Measurements from ENCODE around the gene TECR. TPM values are rescaled to one million over a fixed set of nuclear protein-coding genes. Genes with fewer than 3 reads are reported as not detected.
"Not testable (repeated sequence)": the region's sequence is repeated elsewhere in the genome, so short reads cannot be mapped to it uniquely, and the experiment has no call there.

Gene TECR
- total RNA-seq, 1 donor from 2014 or later = 127 TPM

DNA sequence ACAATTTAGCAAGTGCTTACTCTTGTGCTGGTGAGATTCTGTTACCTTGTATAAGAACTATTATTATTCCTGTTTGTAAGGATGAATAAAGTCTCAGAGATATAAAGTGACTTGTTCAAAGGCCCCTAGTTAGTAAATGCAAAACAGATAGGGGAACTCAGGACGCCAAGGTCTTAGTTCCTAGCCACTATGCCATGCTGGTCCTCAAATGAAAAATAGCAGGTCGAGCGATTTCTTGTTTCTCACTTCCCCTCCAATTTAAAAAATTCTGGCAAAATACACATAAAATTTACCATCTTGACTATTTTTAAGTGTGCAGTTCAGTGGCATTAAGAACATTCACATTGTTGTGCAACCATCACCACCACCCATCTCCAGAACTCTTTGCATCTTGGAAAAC lies 1.1 kb downstream of the TECR start:
- intact Hi-C loops (cut with micrococcal nuclease) = no loop called here

DNA sequence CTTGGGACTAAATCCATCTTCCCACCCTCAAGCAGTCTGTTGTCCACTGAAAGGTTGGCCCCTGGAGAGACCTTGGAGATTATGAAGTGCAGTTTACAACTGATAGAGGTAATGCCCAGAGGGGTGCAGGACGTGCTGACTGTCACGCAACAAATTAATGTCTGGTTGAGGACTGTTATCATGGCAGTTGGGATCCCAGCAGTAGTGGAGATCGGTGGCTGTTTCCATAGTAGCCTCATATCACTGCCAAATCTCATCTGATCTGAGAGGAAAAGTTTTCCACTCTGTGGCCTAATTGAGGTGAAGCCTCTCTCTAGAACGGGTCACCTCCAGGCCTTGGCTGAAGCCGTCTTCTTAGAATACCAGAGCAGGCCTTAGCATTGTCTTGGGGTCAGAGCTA lies 4.1 kb downstream of the TECR start:
- intact Hi-C loops (cut with micrococcal nuclease) = no loop called here

DNA sequence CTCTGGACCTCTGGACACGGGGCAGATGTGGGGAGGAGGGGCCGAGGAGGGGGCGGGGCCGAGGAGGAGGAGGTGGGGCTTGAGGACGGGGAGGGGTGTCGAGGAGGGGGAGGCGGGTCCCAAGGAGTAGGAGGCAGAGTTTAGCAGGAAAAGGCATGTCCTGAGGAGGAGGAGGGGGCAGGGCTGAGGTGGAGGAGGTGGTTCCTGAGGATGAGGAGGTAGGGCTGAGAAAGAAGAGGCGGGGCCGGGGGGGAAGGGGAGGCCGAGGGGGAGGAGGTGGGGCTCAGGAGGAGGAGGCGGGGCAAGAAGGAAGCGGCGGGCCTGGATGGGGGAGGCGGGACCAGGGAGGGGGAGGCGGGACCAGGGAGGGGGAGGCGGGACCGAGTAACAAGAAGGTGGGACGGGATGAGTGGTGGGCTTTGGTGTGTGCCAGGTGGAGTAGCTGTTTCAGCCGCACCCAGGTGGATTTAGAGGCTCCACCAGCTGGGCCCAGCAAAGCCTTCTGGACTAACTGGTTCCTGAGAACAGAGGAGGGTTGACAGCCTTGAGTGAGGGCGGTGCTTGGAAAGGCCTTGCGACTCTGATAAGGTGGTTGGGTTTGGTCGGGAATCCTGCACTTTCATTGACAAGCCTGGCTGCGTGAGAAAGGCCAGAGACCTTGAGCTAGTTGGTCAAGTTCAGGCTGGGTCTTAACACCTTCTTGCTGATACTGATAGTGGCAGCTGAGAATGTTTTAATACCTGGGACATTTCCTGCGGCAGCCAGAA lies 7.7 kb downstream of the TECR start:
- intact Hi-C loops (cut with micrococcal nuclease) = no loop called here

DNA sequence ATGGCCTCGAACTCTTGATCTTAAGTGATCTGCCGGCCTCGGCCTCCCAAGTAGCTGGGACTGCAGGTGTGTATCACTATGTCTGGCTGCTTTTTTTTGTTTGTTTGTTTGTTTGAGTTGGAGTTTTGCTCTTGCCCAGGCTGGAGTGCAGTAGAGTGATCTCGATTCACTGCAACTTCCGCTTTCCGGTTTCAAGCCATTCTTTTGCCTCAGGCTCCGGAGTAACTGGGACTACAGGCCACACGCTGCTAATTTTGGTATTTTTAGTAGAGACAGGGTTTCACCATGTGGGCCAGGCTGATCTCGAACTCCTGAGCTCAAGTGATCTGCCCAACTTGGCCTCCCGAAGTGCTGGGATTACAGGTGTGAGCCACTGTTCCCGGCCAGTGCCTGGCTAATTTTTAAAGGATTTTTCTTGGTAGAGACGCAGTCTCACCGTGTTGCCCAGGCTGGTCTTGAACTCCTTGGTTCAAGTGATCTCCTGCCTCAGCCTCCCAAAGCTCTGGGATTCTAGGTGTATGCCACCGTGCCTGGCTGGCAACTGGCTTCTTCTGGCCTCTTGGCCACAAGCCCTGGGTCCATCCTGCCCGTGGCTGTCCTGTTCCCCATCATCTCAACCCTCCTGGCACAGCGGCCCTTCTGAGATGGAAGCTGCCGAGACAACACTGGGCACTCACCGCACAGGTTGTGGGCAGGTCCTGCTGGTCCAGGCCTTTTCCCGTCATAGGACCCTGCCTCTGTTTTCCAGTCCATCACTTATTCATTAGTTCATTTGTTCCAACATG lies 11.5 kb downstream of the TECR start:
- intact Hi-C loops (cut with micrococcal nuclease) = no loop called here

DNA sequence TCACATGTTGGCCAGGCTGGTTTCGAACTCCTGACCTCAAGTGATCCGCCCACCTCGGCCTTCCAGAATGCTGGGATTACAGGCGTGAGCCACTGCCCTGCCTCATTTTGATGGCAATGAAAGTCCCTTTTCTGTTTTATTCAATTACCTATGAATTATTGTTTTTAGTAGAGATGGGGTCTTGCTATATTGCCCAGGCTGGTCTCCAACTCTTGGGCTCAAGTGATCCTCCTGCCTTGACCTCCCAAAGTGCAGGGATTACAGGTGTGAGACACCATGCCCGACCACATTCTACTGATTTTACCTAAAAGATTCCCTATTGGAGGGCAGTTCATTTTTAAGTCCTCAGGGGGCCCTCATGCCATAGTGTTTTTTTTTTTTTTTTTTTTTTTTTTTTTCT lies 12.6 kb downstream of the TECR start:
- intact Hi-C loops (cut with micrococcal nuclease) = not testable (repeated sequence)

DNA sequence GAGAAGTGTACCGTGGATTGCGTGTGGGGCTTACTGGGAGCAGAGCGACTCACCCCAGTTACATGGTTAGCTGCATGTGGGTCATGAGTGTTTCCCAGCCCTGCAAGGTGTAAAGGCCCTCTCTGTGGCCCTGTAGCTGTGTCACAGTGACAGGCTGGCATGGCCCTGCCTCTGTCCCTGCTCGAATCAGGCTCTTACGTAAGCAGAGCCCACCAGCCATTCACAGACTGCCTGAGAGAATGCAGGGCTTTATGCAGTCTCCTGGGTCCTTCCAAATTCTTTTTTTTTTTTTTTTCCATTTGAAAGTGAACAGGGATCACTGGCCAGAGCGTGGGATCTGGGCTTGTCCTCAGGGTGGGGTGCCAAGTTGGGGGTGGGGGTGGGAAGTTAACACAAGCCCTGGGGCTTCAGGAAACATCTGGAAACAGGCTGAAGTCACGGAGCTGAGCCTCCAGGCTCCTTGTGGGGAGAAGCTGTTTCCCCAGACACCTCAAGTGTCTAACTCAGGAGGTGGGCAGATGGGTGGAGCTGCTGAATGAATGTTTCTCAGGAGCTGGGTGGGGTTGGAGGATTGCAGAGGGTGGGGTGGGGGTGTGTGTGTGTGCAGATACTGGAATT lies 13.4 kb downstream of the TECR start:
- intact Hi-C loops (cut with micrococcal nuclease) = no loop called here

DNA sequence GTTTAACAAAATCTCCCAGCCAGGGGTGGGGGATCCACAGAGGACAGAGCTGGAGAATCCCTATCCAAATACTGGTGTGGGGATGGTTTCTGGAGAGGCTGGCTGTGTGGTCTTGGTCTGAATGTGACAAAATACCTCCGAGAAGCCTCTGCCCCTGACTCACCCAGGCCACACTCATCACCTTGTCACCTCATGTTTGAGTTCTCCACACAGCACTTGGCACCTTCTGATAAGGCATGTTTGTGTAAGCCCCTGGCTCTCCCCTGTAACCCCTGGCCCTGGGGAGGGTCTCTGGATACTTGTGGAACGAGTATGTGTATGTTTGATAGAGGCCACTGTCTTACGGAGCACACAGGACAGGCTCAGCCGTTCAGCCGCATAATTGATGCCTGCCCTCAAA lies 14.7 kb downstream of the TECR start:
- intact Hi-C loops (cut with micrococcal nuclease) = no loop called here

DNA sequence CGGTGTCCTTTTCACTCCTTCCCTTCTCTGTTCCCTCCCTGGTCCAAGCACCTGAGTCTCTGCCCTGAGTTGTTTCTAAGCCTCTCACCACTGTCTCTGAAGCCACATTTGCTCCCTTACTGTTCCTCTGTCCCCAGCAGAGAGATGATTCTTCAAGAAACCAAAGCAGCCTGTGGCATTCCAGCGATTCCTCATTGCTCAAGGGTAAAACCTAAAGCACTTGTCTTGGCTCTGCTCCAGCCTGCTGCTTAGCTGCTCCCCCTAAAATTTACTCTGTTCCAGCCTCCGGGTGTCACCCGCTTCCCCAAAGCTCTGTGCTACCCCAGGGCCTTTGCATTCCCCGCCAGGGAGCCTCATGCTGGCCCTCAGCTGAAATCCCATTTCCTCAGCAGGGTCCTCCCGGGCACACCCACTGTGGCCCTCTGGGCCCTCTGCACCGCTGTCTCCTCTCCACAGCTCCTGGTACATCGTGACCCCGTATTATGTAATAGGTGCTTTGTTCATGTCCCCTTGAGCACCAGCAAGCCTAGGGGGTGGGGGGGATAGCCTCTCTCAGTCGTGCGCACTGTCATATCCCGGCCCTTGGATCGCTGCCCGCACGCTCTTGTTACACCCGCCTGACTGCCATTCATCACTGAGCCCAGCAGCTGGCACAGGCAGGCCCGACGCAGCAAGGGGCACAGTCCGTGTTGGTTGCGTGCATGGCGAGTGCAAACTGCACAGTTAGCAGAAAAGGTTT lies 15.8 kb downstream of the TECR start:
- intact Hi-C loops (cut with micrococcal nuclease) = no loop called here

DNA sequence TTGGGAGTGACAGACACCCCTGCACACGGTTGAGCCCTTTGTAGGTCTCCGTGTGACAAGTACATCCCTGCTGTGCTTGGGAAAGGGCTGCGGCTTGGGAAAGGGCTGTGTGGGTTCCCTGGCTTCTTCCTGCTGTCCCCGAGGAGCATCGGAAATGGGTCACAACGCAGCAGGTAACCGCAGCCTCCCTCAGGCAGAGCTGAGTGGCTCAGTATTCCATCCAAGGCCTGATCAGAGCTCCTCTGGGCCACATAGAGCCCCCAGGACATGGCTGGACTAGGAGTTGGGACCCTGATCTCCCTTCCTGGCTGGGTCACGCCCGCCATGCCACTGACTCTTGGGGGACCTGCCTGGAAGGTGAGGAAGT lies 16.3 kb downstream of the TECR start:
- intact Hi-C loops (cut with micrococcal nuclease) = no loop called here

DNA sequence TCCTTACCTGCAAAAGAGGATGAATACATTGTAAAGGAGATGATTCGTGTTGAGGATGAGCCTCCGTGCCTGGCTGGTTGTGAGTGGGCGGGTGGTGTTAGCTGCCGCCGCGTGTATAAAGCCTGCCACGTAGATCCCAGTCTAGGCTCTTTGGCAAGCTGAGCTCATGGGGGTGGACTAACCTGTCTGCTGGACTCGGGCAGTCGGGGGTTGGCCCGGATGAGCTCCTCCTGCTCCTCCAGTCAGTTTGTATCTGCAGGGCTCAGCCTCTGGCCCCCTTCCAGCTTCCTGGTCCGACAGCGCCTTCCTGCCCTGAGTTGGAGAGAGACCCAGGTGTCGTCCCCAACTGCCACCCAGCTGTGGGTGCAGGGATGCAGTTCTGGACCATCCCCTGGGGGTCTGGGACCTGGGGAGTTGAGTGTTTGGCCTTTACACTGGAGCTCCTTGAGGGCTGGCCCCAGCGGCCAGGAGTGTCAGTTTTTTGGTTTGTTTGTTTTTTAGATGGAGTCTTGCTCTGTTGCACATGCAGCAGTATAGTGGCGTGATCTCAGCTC lies 20.9 kb downstream of the TECR start:
- intact Hi-C loops (cut with micrococcal nuclease) = no loop called here

DNA sequence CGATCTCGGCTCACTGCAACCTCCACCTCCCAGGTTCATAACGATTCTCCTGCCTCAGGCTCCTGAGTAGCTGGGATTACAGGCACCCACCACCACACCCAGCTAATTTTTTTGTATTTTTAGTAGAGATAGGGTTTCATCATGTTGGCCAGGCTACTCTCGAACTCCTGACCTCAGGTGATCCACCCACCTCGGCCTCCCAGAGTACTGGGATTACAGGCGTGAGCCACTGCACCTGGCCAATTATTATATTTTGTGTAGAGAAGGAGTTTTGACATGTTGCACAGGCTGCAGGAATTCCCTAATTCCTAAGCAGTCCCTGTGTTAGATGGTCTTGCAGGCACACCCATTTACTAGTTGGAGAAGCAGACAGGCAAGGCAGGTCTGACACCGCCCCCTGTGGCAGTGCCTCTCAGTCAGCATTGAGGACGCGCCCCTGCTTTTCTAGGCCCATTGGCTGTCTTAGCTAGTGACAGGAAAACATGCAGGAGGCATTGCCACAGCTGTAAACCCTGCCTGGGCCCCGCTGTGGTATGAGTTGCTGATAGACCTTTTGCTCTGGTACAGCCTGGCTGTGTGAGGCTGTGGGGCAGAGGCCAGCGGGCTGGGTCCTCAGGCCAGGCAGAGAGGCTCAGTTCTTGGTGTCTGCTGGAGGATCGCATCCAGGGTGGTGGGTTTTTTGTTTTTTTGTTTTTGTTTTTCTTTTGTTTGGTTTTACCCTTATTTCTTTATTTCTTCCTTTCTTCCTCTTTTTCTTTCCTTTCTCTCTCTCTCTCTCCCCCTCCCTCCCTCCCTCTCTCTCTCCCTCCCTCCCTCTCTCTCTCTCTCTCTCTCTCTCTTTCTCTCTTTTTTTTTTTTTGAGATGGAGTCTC lies 22.0 kb downstream of the TECR start:
- intact Hi-C loops (cut with micrococcal nuclease) = loop anchor here (1.0 kb wide), 2 partner anchors 21 to 46 kb away; partner anchors contain the start of gene NDUFB7

DNA sequence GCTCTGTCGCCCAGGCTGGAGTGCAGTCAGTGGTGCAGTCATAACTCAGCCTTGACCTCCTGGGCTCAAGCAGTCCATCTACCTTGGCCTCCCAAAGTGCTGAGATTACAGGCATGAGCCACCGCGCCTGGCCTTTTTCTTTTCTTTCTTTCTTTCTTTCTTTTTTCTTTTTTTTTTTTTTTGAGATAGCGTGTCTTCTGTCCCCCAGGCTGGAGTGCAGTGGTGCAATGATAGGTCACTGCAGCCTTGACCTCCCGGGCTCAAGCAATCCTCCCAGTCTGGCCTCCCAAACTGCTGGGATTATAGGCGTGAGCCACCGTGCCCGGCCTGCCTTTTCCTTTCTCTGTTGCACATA lies 22.6 kb downstream of the TECR start:
- intact Hi-C loops (cut with micrococcal nuclease) = not testable (repeated sequence)

DNA sequence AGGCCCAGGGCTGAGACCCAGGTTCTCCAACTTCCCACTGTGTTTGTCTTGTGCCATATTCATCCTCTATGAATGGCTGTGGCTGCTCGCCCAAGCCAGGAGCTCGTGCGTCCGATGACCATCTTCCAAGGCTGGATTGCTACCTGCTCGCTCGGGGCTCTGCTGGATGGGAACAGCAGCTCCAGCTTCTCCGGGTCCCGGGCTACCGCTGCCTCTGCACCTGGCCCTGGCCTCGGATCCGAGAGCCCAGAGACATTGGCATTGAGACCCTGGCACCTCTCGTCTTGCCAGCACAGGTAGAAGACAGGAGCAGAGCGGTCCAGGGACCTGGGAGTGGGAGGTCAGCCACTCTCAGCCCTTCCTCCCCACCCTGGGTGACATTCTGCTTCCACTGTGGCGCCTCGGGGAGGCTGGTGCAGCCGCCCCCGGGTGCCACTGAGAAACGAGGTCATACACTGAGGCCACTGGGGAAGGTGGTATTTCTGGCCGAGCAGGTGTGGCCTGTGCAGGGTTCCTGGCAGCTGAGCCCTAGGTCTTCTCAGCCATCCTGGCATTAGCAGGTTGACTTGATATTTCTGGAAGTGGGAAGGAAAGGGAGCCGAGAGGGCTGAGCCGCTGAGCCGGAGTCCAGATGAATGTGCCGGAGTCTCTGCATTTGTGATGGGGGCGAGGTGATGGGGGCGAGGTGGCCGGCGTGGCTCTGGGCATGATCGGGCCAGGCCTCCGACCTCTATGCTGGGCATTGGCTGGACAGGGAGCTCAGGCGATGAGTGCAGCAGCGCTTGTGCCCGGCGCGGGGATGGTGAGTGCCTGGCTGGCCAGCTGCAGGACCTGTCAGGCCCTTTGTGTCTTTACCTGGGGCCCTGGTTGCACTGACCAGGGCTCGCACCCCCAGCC lies 23.9 kb downstream of the TECR start:
- intact Hi-C loops (cut with micrococcal nuclease) = no loop called here

DNA sequence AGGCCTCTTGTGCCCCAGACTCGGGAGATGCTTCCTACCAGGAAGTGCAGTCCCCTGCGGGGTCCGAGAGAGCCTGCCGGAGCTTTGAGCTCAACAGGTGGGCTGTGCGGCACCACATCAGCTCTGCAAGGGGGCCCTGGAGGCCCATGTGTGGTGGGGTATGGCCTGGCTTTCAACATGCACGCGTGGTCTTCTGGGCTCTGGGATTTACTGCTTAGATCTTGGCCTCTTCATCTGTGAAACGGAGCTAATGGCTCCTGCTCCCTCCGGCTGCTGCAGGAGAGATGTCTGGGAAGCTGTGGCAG lies 24.5 kb downstream of the TECR start:
- intact Hi-C loops (cut with micrococcal nuclease) = no loop called here

DNA sequence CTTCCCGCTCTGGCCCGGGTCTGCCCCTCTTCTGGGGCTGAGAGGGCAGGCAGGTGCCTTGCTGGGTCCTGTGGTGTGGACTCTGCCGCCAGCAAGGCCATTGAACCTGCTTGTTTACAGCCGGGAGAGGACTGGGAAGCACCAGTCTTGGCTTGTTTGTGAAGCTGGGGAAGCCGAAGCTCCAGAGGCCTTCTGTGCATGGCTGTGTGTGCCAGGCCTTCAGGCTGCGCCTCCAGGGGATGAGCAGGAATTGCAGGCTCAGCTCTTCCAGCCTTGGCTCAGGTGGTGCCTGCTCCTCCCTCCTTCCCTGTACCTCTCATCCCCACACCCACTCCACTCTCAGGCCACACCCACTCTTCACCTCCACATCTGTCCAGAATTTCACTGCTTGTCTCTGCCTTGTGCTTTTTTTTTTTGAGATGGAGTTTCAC lies 25.0 kb downstream of the TECR start:
- intact Hi-C loops (cut with micrococcal nuclease) = no loop called here

DNA sequence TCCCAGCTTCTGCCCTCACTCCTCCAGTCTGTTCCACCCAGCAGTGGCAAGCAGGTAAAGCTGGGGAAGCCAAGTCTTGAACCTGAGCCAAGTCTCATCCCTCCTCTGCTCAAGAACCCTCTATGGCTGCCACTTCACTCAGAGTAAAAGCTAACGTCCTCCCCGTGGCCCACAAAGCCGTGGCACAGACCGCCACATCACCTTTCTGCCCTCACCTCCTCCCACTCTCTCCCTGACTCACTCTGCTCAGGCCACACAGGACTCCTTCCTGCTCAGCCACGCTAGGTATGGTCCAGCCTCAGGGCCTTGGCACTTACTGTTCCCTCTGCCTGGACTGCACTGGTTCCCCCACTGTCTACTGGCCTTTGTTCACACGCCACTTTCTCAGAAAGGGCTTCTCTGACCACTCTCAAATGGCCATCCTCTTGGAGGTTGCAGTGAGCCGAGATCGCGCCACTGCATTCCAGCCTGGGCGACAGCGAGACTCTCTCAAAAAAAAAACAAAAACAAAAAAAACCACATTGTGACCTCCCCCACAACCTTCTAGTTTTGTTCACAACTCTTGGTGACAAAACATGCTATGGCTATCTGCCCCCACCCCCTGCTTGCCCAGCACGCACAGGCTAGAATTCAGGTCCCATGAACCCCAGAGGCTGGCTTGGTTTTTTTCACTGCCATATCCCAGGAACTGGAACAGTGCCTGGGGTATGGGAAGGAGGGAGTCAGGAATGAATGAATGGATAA lies 26.7 kb downstream of the TECR start:
- intact Hi-C loops (cut with micrococcal nuclease) = loop anchor here (1.0 to 2.0 kb wide), 3 partner anchors 16 to 130 kb away; partner anchors contain the start of genes NDUFB7 and TECR

DNA sequence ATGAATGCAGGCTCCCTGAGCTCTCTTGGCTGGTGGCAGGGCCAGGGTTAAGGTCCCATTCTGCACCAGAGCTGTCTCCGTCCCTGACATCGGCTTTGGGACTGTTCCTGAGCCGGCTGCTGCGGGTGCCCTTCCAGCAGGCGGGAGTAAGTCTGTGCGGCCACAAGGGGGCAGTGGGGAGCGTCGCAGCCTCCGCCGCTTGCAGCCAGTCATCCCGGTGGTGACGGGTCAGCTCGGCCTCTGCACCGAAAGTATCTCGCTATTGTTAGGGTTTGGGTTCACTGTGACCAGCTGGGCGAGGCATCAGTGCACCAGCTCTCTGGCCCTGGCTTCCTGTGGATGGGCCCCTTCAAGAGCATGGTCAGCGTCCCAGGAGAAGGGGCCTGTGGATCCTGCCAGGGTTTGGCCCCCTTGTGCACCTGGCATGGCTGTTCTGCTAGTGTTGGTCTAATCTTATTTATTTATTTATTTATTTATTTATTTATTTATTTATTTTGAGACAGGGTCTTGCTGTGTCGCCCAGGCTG lies 27.3 kb downstream of the TECR start:
- intact Hi-C loops (cut with micrococcal nuclease) = loop anchor here (1.0 to 2.0 kb wide), 3 partner anchors 16 to 130 kb away; partner anchors contain the start of genes NDUFB7 and TECR

DNA sequence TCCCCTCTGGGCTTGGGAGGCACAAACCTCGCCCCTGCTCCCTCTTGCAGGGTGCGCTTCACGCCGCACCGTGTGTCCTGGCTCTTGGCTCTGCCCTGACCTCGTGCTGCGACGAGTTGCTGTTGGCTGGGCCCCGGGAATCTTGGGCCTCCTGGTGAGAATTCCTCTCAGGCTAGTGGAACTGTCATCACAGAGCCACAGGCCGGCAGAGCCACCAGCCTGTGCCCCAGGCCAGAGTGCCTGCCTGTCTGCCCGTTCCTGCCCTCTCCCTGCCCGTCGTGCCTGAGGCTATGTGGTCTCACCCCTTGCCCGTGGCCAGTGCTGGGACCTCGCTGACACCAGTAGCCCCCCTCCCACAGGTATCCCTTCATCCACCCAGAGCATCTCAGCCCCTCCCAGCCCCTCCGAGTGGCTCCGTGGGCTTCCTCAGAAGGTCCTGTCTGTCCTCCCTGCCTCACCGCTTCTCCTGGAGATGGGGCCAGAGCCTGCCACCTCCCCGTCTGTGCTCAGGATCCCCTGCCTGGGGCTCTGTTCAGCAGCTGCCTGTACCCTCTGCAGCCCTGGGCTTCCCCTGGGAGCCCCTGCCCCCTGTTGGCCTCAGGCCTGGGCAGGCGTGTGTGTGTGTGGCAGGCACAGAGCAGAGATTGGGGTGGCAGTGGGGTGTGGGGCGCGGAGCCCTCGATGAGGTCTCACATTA lies 29.1 kb downstream of the TECR start:
- intact Hi-C loops (cut with micrococcal nuclease) = no loop called here

All from T-helper 1 cell treated with Interleukin-12 subunit alpha and Interleukin-12 subunit beta and Interleukin-4 antibody, amounts not matched to agents 30 ng/mL and 1 ng/mL, for 36 hours (primary cell).